GM04503 (cell line): ENCODE results near the gene ROBO1.

Experiments used
- DNase-seq: peaks from one replicate; pipeline ENCODE4 v3.0.0-alpha.2; 2012; ENCODE audit warnings: low read depth

The ROBO1 gene

GRCh38 chr3:79011821-79012529, 755.8 kb downstream of the ROBO1 start:
- no peak for DNase-seq

DNA sequence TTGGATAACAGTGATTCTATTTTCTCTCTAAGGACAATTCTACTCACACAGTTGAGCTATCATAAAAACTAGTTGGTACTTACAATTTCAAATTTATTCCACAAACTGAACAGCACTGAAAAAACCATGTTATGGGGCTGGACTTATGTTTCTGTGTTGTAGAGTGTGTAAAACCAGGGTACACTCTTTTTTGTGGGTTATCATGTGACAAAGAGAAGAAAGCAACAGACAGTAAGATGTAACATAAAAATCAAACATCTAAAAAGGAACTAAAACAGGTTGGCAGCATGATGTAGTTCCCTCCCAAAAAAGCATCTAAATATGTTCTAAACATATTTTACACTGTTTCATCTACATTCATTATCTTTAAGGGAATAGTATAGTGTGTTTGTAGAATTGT, 757.9 kb downstream of the ROBO1 start:
- DNase-seq: no peak

DNA sequence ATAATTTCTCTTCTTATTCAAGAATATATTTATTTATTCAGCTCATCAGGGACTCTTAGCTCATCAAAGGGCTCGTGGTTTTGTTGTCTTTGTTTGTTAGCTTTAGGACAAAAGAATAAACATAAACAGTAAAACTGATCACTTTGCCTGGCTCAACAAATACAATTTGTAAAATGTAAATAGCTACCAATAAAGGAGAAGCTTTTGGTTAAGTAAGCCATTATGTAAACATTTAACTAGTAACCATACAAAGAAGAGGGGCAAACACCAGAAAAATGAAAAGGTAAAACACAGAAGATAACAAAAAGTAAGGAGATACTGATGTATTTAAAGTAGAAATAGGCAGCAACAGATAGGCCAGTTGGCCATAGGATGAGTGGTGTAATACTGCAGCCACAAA, 761.7 kb downstream of the ROBO1 start:
- no peak for DNase-seq

- DNase-seq: no peak
Measured at GRCh38 chr3:79005084-79005483, 762.7 kb downstream of the ROBO1 start.

DNA sequence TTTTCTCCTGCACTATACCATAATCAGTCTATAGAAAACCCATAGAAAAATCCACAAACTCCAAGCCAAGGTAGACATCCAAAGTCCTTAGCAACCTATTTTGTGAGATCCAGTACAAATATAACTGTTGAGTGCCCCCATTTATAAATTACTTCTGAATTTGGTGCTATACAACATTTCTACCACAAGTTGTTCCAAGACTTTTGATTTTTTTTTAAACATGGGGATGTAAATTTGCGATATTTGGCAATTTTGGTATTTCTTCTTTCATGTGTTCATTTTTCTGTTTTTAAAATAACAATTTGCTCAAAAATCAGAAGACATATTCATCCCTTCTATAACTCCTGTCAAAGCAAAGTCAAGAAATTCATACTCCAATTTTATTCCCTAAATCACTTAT, 763.8 kb downstream of the ROBO1 start:
- DNase-seq: no peak

GRCh38 chr3:79002465-79003372, 765.1 kb downstream of the ROBO1 start:
- no peak for DNase-seq

GRCh38 chr3:79001255-79001654, 766.5 kb downstream of the ROBO1 start:
- no peak for DNase-seq

DNA sequence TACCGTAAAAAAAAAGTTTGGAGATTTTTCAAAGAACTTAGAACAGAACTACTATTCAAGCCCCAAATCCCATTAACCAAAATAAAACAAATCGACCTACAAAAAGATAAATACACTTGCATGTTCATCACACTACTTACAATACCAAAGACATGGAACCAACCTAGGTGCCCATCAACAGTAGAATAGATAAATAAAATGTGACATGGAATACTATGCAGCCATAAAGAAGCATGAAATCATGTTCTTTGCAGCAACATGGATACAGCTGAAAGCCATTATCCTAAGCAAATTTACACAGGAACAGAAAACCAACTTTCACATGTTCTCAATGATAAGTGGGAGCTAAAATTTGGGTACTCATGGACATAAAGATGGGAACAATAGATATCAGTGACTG, 768.7 kb downstream of the ROBO1 start:
- no peak for DNase-seq

GRCh38 chr3:78995087-78995486, 772.7 kb downstream of the ROBO1 start:
- DNase-seq: no peak

- DNase-seq: no peak
Measured at GRCh38 chr3:78994174-78995027, 773.4 kb downstream of the ROBO1 start.

GRCh38 chr3:78993375-78993774, 774.4 kb downstream of the ROBO1 start:
- no peak for DNase-seq

- DNase-seq: no peak
Measured at GRCh38 chr3:78992830-78993229, 775.0 kb downstream of the ROBO1 start.

- no peak for DNase-seq
Measured at GRCh38 chr3:78992400-78992799, 775.4 kb downstream of the ROBO1 start.

GRCh38 chr3:78991656-78992055, 776.1 kb downstream of the ROBO1 start:
- DNase-seq: no peak

DNA sequence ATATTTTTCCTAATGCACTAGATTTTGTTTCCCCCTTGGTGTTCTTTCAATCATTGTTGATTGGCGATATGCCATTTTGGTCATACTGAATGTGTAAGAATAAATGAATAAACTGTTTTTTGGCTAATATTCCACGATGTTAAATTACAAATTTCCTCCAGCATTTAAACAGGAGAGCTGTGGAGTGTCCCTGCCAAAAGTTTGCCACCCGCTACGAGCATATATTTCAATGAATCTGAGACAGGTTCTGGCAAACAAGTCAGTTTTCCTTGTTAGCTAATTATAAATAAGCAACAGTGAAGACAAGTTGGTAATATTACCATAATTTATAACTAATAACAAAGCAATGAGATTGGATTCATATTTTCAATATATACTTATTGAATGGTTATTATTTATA, 777.6 kb downstream of the ROBO1 start:
- DNase-seq: no peak

DNA sequence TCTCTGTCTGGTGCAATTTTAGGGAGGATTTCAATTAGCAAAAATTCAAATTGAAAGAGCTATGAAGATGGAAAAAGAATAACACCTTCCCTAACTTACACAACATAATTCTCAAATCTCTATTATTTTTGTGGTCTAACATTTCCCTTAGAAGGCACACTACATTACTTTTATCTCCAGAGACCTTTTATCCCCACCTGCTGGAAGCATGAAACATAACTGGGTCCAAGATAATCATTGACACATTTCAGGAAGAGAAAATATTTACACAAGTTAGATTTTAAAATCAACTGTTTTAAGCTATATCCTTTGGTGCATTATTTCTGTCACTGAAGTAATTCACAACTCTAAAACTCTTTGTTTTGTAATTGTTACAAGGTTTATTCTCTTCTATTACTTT, 779.5 kb downstream of the ROBO1 start:
- DNase-seq: no peak

DNA sequence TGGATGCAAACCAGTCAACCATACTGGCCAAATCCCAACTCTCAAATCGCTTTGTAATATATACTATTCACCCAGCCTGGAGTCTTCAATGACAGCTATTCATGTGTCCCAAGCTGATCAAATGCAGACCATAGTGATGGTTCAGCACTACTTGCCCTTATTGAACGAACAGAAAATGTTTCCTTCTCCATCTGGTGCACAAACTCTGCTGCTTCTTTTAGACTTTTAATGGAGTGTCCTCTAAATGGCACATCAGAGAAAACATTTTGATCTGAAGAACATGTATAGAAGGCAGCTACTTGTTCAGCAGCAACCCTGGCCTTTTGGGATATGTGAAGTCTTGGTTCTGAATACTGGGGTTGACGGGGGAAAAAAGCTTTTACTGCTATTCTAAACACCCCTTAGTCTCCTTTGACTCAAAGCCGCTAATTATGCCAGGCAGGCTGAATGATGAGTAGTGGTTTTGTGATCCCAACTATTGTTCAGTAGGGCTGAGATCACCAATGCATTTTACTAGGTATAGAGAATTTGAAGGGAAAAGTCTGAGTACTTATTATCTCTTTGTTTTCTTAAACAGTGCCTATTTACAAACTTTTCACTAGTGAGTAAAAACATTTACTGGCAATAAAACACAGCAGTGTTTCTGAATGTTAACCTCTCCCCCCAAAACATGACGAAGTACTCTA, 781.2 kb downstream of the ROBO1 start:
- DNase-seq: no peak

GRCh38 chr3:78985981-78986380, 781.8 kb downstream of the ROBO1 start:
- no peak for DNase-seq

- DNase-seq: no peak
Measured at GRCh38 chr3:78979028-78979427, 788.8 kb downstream of the ROBO1 start.

DNA sequence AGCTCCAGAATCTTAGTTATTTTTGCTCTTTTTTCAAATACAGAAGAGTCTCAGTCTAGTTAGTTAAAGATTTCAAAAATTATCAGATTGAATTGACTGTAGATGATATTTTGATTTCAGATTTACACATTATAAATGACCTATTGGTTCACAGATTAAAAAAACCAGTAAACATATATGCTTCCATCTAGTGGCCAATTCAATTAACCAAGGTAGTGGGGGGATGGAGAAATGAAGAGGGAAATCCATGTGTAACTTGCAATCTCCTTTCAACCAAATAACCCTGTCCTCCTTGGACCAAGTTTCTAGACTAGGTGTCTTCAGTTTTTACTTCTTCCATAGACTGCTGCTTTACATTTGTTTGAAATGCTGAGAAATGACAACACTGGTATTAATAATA, 789.8 kb downstream of the ROBO1 start:
- DNase-seq: no peak

DNA sequence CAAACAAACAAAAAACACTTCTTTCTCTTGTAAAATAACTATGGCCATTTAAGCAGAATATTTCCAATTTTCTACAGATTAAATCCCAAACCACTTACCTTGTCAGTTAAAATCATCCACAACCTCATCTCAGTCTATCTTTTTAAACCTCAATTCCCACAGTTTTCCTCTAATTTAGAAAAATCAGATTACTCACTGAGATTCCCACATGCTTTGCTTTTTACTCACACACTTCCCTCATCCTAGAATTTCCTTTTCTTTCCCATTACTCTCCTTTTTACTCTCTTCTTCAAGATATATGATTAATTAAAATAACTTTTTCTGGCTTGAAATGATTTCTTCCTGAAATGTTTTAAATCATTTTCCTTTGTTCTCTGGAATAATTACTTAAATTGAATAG, 790.7 kb downstream of the ROBO1 start:
- DNase-seq: no peak

DNA sequence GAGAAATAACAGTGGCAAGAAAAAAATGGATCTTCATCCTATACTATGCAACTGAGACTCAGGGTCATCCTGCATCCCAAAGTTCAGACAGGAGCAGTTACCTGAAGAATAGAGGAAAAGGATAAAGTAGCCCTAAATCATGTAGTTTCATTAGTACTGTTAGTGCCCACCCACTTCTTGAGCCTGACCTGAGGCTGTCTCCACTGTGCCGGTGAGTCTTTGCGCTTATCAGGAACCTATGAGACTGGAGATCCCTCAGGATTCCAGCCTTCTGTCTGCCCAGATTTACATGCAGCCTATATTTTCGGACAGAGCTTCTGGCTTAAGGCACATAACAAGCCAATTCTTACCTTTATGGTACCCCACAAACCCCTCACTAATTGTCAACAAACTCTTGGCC, 791.6 kb downstream of the ROBO1 start:
- no peak for DNase-seq
